T47D (cell line): Measurements from ENCODE around the gene PSMC3.
A peak's percentile ranks its signal among the peaks of the same experiment; 100 is the strongest.

ENCODE experiments used
- DNase-seq, 2 experiments: peaks; one replicate each; pipeline versions ENCODE4 v3.0.0 to v3.0.0-alpha.2; 2011 to 2012; ENCODE audit warnings: low read depth in 1 of 2, low spot score in 1 of 2
- JUND ChIP-seq: IDR thresholded peaks from 2 replicates; pipeline ENCODE4 v1.6.1; 2012; ENCODE audit warnings: low read depth
- in situ Hi-C: cut with HindIII; loops from 2 replicates; pipeline ENCODE4 v1.10.0; 2016; ENCODE audit warnings: low sequenced_read_pairs, low pct_unique_long_range_greater_than_20kb

PSMC3 gene

GRCh38 chr11:47437746-47438418 is 11.6 kb upstream of the PSMC3 start:
- DNase-seq: no peak
- in situ Hi-C loops: no loop called here
- TF ChIP-seq JUND: no peak

GRCh38 chr11:47437218-47437745 is 11.0 kb upstream of the PSMC3 start:
- no peak for DNase-seq
- in situ Hi-C loops: no loop called here
- TF ChIP-seq JUND: no peak

- TF ChIP-seq JUND: no peak
- DNase-seq: no peak
- in situ Hi-C loops: no loop called here
Observed at GRCh38 chr11:47436726-47437125, 10.5 kb upstream of the PSMC3 start.

GRCh38 chr11:47435687-47436086 is 9.4 kb upstream of the PSMC3 start:
- no peak for DNase-seq
- in situ Hi-C loops: no loop called here
- TF ChIP-seq JUND: no peak

- TF ChIP-seq JUND: no peak
- in situ Hi-C loops: no loop called here
- DNase-seq: no peak
Observed at GRCh38 chr11:47434011-47434786, 8.0 kb upstream of the PSMC3 start.

GRCh38 chr11:47433157-47433556 is 6.9 kb upstream of the PSMC3 start:
- in situ Hi-C loops: no loop called here

GRCh38 chr11:47431356-47432083 is 5.3 kb upstream of the PSMC3 start:
- TF ChIP-seq JUND: no peak
- DNase-seq: no peak
- in situ Hi-C loops: no loop called here

More at GRCh38 chr11:47433157-47433556, 6.9 kb upstream of the PSMC3 start:
- peak in 1 of 2 experiments; percentile 35 for DNase-seq
- no peak for TF ChIP-seq JUND

- no peak for TF ChIP-seq JUND
- DNase-seq: no peak
- in situ Hi-C loops: no loop called here
Observed at GRCh38 chr11:47430524-47430923, 4.3 kb upstream of the PSMC3 start.

GRCh38 chr11:47425611-47426010 is 628 bp downstream of the PSMC3 start:
- DNase-seq: no peak
- TF ChIP-seq JUND: no peak
- in situ Hi-C loops: no loop called here

- no peak for TF ChIP-seq JUND
- in situ Hi-C loops: no loop called here
- DNase-seq: no peak
Observed at GRCh38 chr11:47418454-47419259, 7.6 kb downstream of the PSMC3 start.

- no peak for TF ChIP-seq JUND
- no peak for DNase-seq
- in situ Hi-C loops: no loop called here
Observed at GRCh38 chr11:47417712-47418111, 8.5 kb downstream of the PSMC3 start.

- in situ Hi-C loops: no loop called here
- no peak for TF ChIP-seq JUND
- DNase-seq: peak; percentile 80 to 84
Observed at GRCh38 chr11:47415949-47416472, 10.2 kb downstream of the PSMC3 start.
